A549 (cell line): ENCODE results near the gene GOLGA3. TPM values are rescaled to one million over a fixed set of nuclear protein-coding genes. Genes with fewer than 3 reads are reported as not detected.

Experiments used
- ATAC-seq, 2 experiments: fragments of 200-7000 bp in 1 of 2; fragments of >200 bp in 1 of 2; cut with Nextera tagmentation in 1 of 2; cut with Tn5 transposase in 1 of 2; 3 replicates each; pipeline versions ENCODE4 v1.8.0 to v1.9.1; 2018 to 2020; ENCODE audit warnings: mild to moderate bottlenecking in 1 of 2, moderate library complexity in 1 of 2
- CTCF ChIA-PET: fragments of 300-600 bp; sonication (Branson Sonifier 250); formaldehyde crosslinking; extraction: SDS; loops from one replicate; lab custom pipeline; 2021; ENCODE audit warnings: antibody characterized with exemption, inconsistent platforms; lab: Yijun Ruan, JAX
- POLR2A ChIA-PET: fragments of 350-600 bp; formaldehyde crosslinking; extraction: SDS; loops from one replicate; lab custom pipeline; 2021; ENCODE audit warnings: antibody characterized with exemption, inconsistent platforms; lab: Yijun Ruan, JAX
- DNase-seq, 2 experiments: peaks; one replicate each; pipeline versions ENCODE4 v3.0.0 to v3.0.0-alpha.2; 2011 to 2016; ENCODE audit warnings: low read depth in 1 of 2, low spot score in 1 of 2
- FAIRE-seq: peaks from 2 replicates; lab custom pipeline; 2011; peaks lifted over from hg19 to GRCh38; lab: Jason Lieb, UNC
- H3K27ac ChIP-seq, 2 experiments: fragments of >200 bp; sonication (Bioruptor Twin); formaldehyde crosslinking; 3 replicates each; pipeline ENCODE4 v1.5.1; 2016 to 2017
- H3K4me1 ChIP-seq: fragments of >200 bp; sonication (Bioruptor Twin); formaldehyde crosslinking; 3 replicates; pipeline ENCODE4 v1.6.1; 2016
- H3K4me2 ChIP-seq: fragments of >200 bp; sonication (Bioruptor Twin); formaldehyde crosslinking; 3 replicates; pipeline ENCODE4 v1.6.1; 2016
- H3K4me3 ChIP-seq: fragments of >200 bp; sonication (Bioruptor Twin); formaldehyde crosslinking; 3 replicates; pipeline ENCODE4 v1.5.1; 2016
- H3K9me3 ChIP-seq: fragments of >200 bp; sonication (Bioruptor Twin); formaldehyde crosslinking; 3 replicates; pipeline ENCODE4 v1.6.1; 2016
- BHLHE40 ChIP-seq: IDR thresholded peaks from 2 replicates; pipeline ENCODE4 v1.6.1; 2012; ENCODE audit warnings: low read depth, low read length, inconsistent platforms
- CBX2 ChIP-seq: fragments of 200-600 bp; sonication (generic); IDR thresholded peaks from 2 replicates; pipeline ENCODE4 v1.6.1; 2016; ENCODE audit warnings: low read depth, mild to moderate bottlenecking, borderline replicate concordance
- EHMT2 ChIP-seq: fragments of 200-600 bp; sonication (generic); IDR thresholded peaks from 2 replicates; pipeline ENCODE4 v1.6.1; 2016; ENCODE audit warnings: antibody characterized with exemption, low read depth, mild to moderate bottlenecking, moderate library complexity
- FOXS1 ChIP-seq: fragments of 250-450 bp; sonication (Bioruptor Pico); IDR thresholded peaks from 2 replicates; pipeline ENCODE4 v1.5.0; 2020; ENCODE audit warnings: mild to moderate bottlenecking, moderate library complexity
- HES2 ChIP-seq: fragments of >200 bp; sonication (Bioruptor Twin); formaldehyde crosslinking; IDR thresholded peaks from 2 replicates; pipeline ENCODE4 v1.6.1; 2016
- JUN ChIP-seq, 2 experiments: fragments of >200 bp; sonication (Bioruptor Twin); formaldehyde crosslinking; IDR thresholded peaks; 2 replicates in 1 of 2; 3 replicates in 1 of 2; pipeline ENCODE4 v1.6.1; 2016 to 2017
- JUNB ChIP-seq: fragments of >200 bp; sonication (Bioruptor Twin); formaldehyde crosslinking; IDR thresholded peaks from 2 replicates; pipeline ENCODE4 v1.6.1; 2016
- KDM1A ChIP-seq: fragments of 200-600 bp; sonication (generic); IDR thresholded peaks from 2 replicates; pipeline ENCODE4 v1.6.1; 2016; ENCODE audit warnings: low read depth, mild to moderate bottlenecking
- MAZ ChIP-seq: fragments of 150-350 bp; IDR thresholded peaks from 2 replicates; pipeline ENCODE4 v1.6.1; 2014; ENCODE audit warnings: antibody characterized with exemption, low read depth, low read length, borderline replicate concordance
- MYC ChIP-seq: IDR thresholded peaks from 2 replicates; pipeline ENCODE4 v1.6.1; 2012; ENCODE audit warnings: mild to moderate bottlenecking, inconsistent platforms, low read length, improper control_type of control experiment, borderline replicate concordance
- NFE2L2 ChIP-seq: fragments of 150-350 bp; conservative IDR thresholded peaks from 2 replicates; pipeline ENCODE4 v1.6.1; 2014; ENCODE audit warnings: low read length
- NPAS2 ChIP-seq: fragments of 250-450 bp; sonication (Bioruptor Pico); IDR thresholded peaks from 2 replicates; pipeline ENCODE4 v1.8.0; 2022; ENCODE audit warnings: mild to moderate bottlenecking, moderate library complexity, borderline replicate concordance
- NR3C1 ChIP-seq: fragments of >200 bp; sonication (Bioruptor Twin); formaldehyde crosslinking; IDR thresholded peaks from 3 replicates; pipeline ENCODE4 v1.6.1; 2017
- POLR2A ChIP-seq: IDR thresholded peaks from 2 replicates; pipeline ENCODE4 v1.6.1; 2012; ENCODE audit warnings: mild to moderate bottlenecking, low read length
- RARB ChIP-seq: fragments of 250-450 bp; sonication (Bioruptor Pico); IDR thresholded peaks from 2 replicates; pipeline ENCODE4 v1.8.0; 2021; ENCODE audit warnings: mild to moderate bottlenecking, moderate library complexity
- REST ChIP-seq: fragments of 200-600 bp; sonication (generic); IDR thresholded peaks from 2 replicates; pipeline ENCODE4 v1.6.1; 2016; ENCODE audit warnings: antibody characterized with exemption, mild to moderate bottlenecking, moderate library complexity
- TFCP2L1 ChIP-seq: fragments of 250-450 bp; sonication (Bioruptor Pico); IDR thresholded peaks from 2 replicates; pipeline ENCODE4 v1.5.0; 2021; ENCODE audit warnings: mild to moderate bottlenecking
- ZSCAN20 ChIP-seq: fragments of 250-450 bp; sonication (Bioruptor Pico); IDR thresholded peaks from 2 replicates; pipeline ENCODE4 v1.8.0; 2022; ENCODE audit warnings: mild to moderate bottlenecking, moderate library complexity
- WGBS: methylation state at CpG from one replicate; pipeline ENCODE4 v1.1.6; 2017; ENCODE audit errors: missing lambda C conversion rate; 5-methylcytosine and 5-hydroxymethylcytosine counted together
- polyA plus RNA-seq, 4 experiments: library from polyadenylated mRNA; depleted of rRNA in 3 of 4; stranded (reverse); fragments of >200 nt; fragmentation: RNase III in 1 of 4; extraction: RNeasy Plus Mini Kit Qiagen cat#74134 plus additional on column Dnase treatment in 1 of 4; gene quantifications; 2 replicates in 3 of 4; 3 replicates in 1 of 4; pipeline ENCODE4 v1.2.3, GENCODE V29; 2011 to 2017
- TF ChIP-seq, protein P1 (sequence below): IDR thresholded peaks from 2 replicates; pipeline ENCODE4 v1.6.1; 2012

The GOLGA3 gene
- polyA plus RNA-seq, 2 of the 4 experiments (the other 2 are of a cell fraction) = 23.0 to 25.5 TPM

DNA sequence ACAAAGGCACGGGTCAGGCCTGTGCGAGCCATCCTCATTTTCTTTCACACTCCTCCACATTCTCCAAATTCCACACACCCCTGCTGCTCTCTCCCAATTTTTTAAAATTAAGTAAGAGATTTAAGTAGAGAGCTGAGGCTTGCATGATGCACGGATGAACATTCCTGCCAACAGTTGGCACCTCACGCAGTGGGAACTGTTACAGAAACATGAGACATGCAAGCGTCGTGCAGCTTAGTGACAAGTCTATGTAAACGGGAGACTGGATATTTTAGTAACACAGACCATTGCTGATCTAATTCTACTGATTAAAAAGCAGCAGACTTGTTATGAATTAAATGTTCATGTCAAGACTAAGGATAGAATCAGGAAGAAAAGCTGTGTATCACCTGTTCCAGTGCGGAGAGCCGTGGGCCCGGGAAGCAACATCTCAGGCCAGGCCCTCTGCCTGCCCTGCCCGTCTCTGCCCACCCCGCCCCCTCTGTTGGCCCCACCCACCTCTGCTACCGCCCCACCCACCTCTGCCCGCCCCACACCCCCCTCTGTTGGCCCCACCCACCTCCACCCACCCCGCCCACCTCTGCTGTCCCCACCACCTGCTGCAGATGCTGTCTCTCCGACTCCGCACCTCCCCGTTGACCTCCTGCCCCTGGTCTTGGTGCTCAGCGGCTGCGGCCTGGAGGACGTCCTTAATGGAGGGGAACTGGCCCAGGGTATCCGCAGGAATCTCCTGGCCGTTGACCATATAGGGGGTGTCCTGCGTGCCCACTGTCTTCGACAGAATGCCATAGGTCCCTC, 21.2 kb downstream of the GOLGA3 start:
- no peak for FAIRE-seq
- Histone ChIP-seq H3K27ac (no peak overlapping the region), H3K4me2 (no peak overlapping the region), H3K4me3 (no peak overlapping the region), H3K4me1 (no peaks in the 10 kb centered on the region), H3K9me3 (no peaks in the 10 kb centered on the region)
- ChIA-PET CTCF (interaction anchor here (0.6 to 1.9 kb wide), 3 partner anchors 15 to 241 kb away, joined by 3 to 5 read pairs (median 4); no protein-coding TSS in a partner anchor), POLR2A (no interaction called here)
- TF ChIP-seq BHLHE40 (no peak), NPAS2 (CRISPR knock-in tag) (no peak), NFE2L2 (no peak), RARB (CRISPR knock-in tag) (no peak), JUNB (no peak), POLR2A (no peak), NR3C1 (no peak), KDM1A (no peak), MAZ (no peak), MYC (no peak), CBX2 (no peak), EHMT2 (no peak), ZSCAN20 (no peak), TFCP2L1 (CRISPR knock-in tag) (no peak), FOXS1 (CRISPR knock-in tag) (no peak)
- TF ChIP-seq, protein P1, sequence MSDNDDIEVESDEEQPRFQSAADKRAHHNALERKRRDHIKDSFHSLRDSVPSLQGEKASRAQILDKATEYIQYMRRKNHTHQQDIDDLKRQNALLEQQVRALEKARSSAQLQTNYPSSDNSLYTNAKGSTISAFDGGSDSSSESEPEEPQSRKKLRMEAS = no peak
- DNase-seq = no peak
- peak; percentile 9 to 27; a peak in 2 of 6 replicates for ATAC-seq
- WGBS = 85% methylated on average over 18 of the region's 25 CpGs

DNA sequence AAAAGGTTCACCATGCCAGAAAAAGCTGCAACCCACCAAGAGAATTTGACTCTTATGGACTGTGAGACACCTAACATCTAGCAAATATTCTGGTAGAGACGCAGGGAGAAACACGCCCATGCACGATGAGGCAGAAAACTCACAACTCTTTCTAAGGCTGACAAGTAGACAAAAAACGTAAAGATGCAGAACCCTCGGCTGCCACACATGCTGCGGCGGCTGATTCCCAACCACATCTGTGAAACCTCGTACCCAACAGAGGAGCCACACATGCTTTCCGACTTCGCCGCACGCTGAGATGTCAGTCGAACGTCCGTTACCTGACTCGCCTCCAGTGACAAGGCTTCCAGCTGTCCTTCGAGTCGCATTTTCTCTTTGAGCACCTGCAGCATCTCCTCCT, 21.8 kb downstream of the GOLGA3 start:
- ATAC-seq (no peak), FAIRE-seq (no peak)

More for the DNA sequence above, 21.8 kb downstream of the GOLGA3 start:
- H3K4me3 ChIP-seq = no peak overlapping the region
- 94% methylated on average over 18 of the region's 18 CpGs for WGBS
- ChIA-PET CTCF (interaction anchor here (1.4 to 1.9 kb wide), 2 partner anchors 16 to 38 kb away, joined by 4 to 5 read pairs; no protein-coding TSS in a partner anchor), POLR2A (no interaction called here)
- DNase-seq = no peak
- H3K9me3 ChIP-seq = no peaks in the 10 kb centered on the region
- H3K27ac ChIP-seq = no peak overlapping the region
- TF ChIP-seq MAZ (no peak), HES2 (no peak), REST (no peak), JUN (IDR thresholded peaks at IDR 0.05) (no peak)
- no peak overlapping the region for H3K4me2 ChIP-seq
- H3K4me1 ChIP-seq = no peaks in the 10 kb centered on the region
